Naive thymus-derived CD4-positive, alpha-beta T cell (primary cell): ENCODE data around the gene UCK1. TPM values are rescaled to one million over a fixed set of nuclear protein-coding genes. Genes with fewer than 3 reads are reported as not detected.
A peak's percentile ranks its signal among the peaks of the same experiment; 100 is the strongest.
"Not testable (repeated sequence)": the region's sequence is repeated elsewhere in the genome, so short reads cannot be mapped to it uniquely, and the experiment has no call there.

ENCODE experiments used
- ATAC-seq: fragments of 150-1000 bp; cut with Tn5 transposase; 2 replicates; pipeline ENCODE4 v1.10.0; 2021; ENCODE audit warnings: mild to moderate bottlenecking, moderate library complexity
- CTCF ChIA-PET: fragments of 350-600 bp; sonication (Branson Sonifier 250); formaldehyde crosslinking; loops from one replicate; lab custom pipeline; 2021; ENCODE audit warnings: antibody characterized with exemption; lab: Charles Lee
- POLR2A ChIA-PET: fragments of 350-600 bp; sonication (Branson Sonifier 250); formaldehyde crosslinking; loops from one replicate; lab custom pipeline; 2021; ENCODE audit warnings: antibody characterized with exemption, inconsistent platforms; lab: Charles Lee
- DNase-seq, 9 donors: peaks; one replicate each; pipeline versions ENCODE4 v3.0.0 to v3.0.0-alpha.2; 2020 to 2022; ENCODE audit warnings: mixed read lengths in 1 of 9
- H3K27ac ChIP-seq: one replicate; pipeline ENCODE4 v1.7.0; 2013; ENCODE audit warnings: mild to moderate bottlenecking, low read depth, low read length, moderate library complexity
- H3K27me3 ChIP-seq, 2 donors: one replicate each; pipeline ENCODE4 v1.7.0; 2013; ENCODE audit warnings: low read length in 2 of 2, mild to moderate bottlenecking in 2 of 2, moderate library complexity in 2 of 2; ENCODE audit not compliant: control insufficient read depth in 2 of 2, insufficient read depth in 2 of 2
- H3K36me3 ChIP-seq, 3 experiments: 1 replicate in 2 of 3; 2 replicates in 1 of 3; pipeline ENCODE4 v1.7.0; 2013; ENCODE audit warnings: low read length in 3 of 3, mild to moderate bottlenecking in 3 of 3, moderate library complexity in 1 of 3; ENCODE audit not compliant: insufficient read depth in 3 of 3, control insufficient read depth in 2 of 3
- H3K4me1 ChIP-seq, 2 donors: one replicate each; pipeline ENCODE4 v1.7.0; 2013; ENCODE audit warnings: low read length in 2 of 2, mild to moderate bottlenecking in 2 of 2, moderate library complexity in 1 of 2; ENCODE audit not compliant: control insufficient read depth in 2 of 2, insufficient read depth in 2 of 2
- H3K4me3 ChIP-seq: 2 replicates; pipeline ENCODE4 v1.7.0; 2013; ENCODE audit warnings: mild to moderate bottlenecking, low read length
- H3K9me3 ChIP-seq, 3 experiments: 1 replicate in 2 of 3; 2 replicates in 1 of 3; pipeline ENCODE4 v1.7.0; 2013; ENCODE audit warnings: low read length in 3 of 3; ENCODE audit not compliant: control insufficient read depth in 2 of 3
- H3K27ac Mint-ChIP-seq, 9 donors: one replicate each; pipeline ENCODE4 v1.8.0; 2020 to 2022; ENCODE audit warnings: mixed read lengths in 9 of 9, mild to moderate bottlenecking in 8 of 9, moderate library complexity in 5 of 9, inconsistent platforms in 2 of 9
- H3K27me3 Mint-ChIP-seq, 5 donors: one replicate each; pipeline ENCODE4 v1.8.0; 2021 to 2022; ENCODE audit warnings: mixed read lengths in 5 of 5, mild to moderate bottlenecking in 1 of 5
- H3K36me3 Mint-ChIP-seq, 5 donors: one replicate each; pipeline ENCODE4 v1.8.0; 2020 to 2022; ENCODE audit warnings: mixed read lengths in 5 of 5, mild to moderate bottlenecking in 3 of 5, inconsistent platforms in 1 of 5
- H3K4me1 Mint-ChIP-seq, 7 donors: one replicate each; pipeline ENCODE4 v1.8.0; 2020 to 2022; ENCODE audit warnings: mixed read lengths in 7 of 7, mild to moderate bottlenecking in 3 of 7, inconsistent platforms in 1 of 7
- H3K4me3 Mint-ChIP-seq, 10 donors: one replicate each; pipeline ENCODE4 v1.8.0; 2020 to 2022; ENCODE audit warnings: mild to moderate bottlenecking in 10 of 10, mixed read lengths in 10 of 10, moderate library complexity in 6 of 10, inconsistent platforms in 2 of 10
- H3K9me3 Mint-ChIP-seq, 11 donors: one replicate each; pipeline ENCODE4 v1.8.0; 2020 to 2022; ENCODE audit warnings: mixed read lengths in 11 of 11, mild to moderate bottlenecking in 4 of 11, inconsistent platforms in 1 of 11, moderate library complexity in 1 of 11
- intact Hi-C, 2 donors: fragments of 100-400 bp; cut with micrococcal nuclease; formaldehyde crosslinking; loops; one replicate each; pipeline ENCODE4 v1.15.1; 2023
- polyA plus RNA-seq, 2 donors: library from polyadenylated mRNA; unstranded; fragments of 300-500 nt; fragmentation: Illumina TruSeq; gene quantifications; one replicate each; pipeline ENCODE4 v1.2.3, GENCODE V29; 2021
- total RNA-seq, 6 experiments: library from RNA in 5 of 6; stranded (reverse) in 5 of 6; gene quantifications; 1 replicate in 5 of 6; 2 replicates in 1 of 6; pipeline ENCODE4 v1.2.3 and lab custom pipeline; 2021 to 2026

Gene UCK1
- total and polyA plus RNA-seq, 7 experiments from 2014 or later, result 21.2 to 40.1 (median 29.3) TPM

GRCh38 chr9:131554843-131555351 lies 23.8 kb upstream of the UCK1 start:
- Histone ChIP-seq H3K27ac (no peak overlapping the region), H3K27me3 (peaks cover 0 to 3% of the 10 kb centered on the region in 2 donors), H3K4me3 (no peak overlapping the region), H3K4me1 (no peaks in the 10 kb centered on the region), H3K36me3 (no peaks in the 10 kb centered on the region), H3K9me3 (no peaks in the 10 kb centered on the region)
- H3K27ac Mint-ChIP-seq, result no peak overlapping the region
- intact Hi-C loops, result no loop called here
- POLR2A ChIA-PET, result no interaction called here
- H3K4me1 Mint-ChIP-seq, result peaks cover 0 to 6% (median 3%) of the 10 kb centered on the region in 7 donors
- H3K9me3 Mint-ChIP-seq, result peaks cover 0 to 4% (median 0%) of the 10 kb centered on the region in 11 donors
- H3K36me3 Mint-ChIP-seq, result peaks cover 0 to 10% (median 0%) of the 10 kb centered on the region in 5 donors
- H3K27me3 Mint-ChIP-seq, result peaks cover 28 to 55% (median 39%) of the 10 kb centered on the region in 5 donors
- ATAC-seq (peak; percentile 37), DNase-seq (no peak)
- CTCF ChIA-PET, result no interaction called here
- H3K4me3 Mint-ChIP-seq, result peak overlapping the region in 7 of 10 donors; percentile 19 to 57 (median 39)

- ChIA-PET CTCF (no interaction called here), POLR2A (no interaction called here)
- DNase-seq, result no peak
- H3K27me3 ChIP-seq, result peaks cover 0 to 3% of the 10 kb centered on the region in 2 donors
- Mint-ChIP-seq H3K9me3 (peaks cover 0 to 6% (median 0%) of the 10 kb centered on the region in 11 donors), H3K27ac (no peak overlapping the region), H3K27me3 (peaks cover 34 to 61% (median 45%) of the 10 kb centered on the region in 5 donors), H3K36me3 (peaks cover 0 to 7% (median 0%) of the 10 kb centered on the region in 5 donors), H3K4me1 (peaks cover 0 to 5% (median under 1%) of the 10 kb centered on the region in 7 donors), H3K4me3 (peak overlapping the region in 1 of 10 donors; percentile 49)
- no peak for ATAC-seq
- H3K9me3 ChIP-seq, result no peaks in the 10 kb centered on the region
- H3K36me3 ChIP-seq, result no peaks in the 10 kb centered on the region
- no peak overlapping the region for H3K4me3 ChIP-seq
- H3K27ac ChIP-seq, result no peak overlapping the region
- H3K4me1 ChIP-seq, result no peaks in the 10 kb centered on the region
- intact Hi-C loops, result no loop called here
Observed at GRCh38 chr9:131554087-131554842, 23.2 kb upstream of the UCK1 start.

DNA sequence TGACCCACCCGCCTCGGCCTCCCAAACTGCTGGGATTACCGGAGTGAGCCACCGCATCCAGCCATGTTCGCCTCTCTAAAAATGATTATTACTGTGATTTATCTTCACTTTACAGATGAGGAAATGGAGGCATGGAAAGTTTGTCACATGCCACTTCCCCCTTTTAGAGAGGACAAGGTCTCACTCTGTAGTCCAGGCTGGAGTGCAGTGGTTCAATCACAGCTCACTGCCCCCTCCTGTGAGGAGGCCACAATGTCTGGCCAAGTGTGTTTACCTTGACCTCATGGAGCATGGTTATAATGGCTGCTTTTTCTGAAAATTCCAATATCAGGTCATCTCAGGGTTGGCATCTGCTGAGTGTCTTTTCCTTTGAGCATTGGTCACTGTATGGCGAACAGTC lies 21.0 kb upstream of the UCK1 start:
- Histone ChIP-seq H3K27me3 (peaks cover under 1 to 3% of the 10 kb centered on the region in 2 donors), H3K36me3 (no peaks in the 10 kb centered on the region), H3K4me1 (no peaks in the 10 kb centered on the region), H3K4me3 (no peak overlapping the region), H3K27ac (no peak overlapping the region), H3K9me3 (no peaks in the 10 kb centered on the region)
- intact Hi-C loops, result no loop called here
- Mint-ChIP-seq H3K4me3 (no peak overlapping the region), H3K27me3 (peaks cover 57 to 83% (median 67%) of the 10 kb centered on the region in 5 donors), H3K4me1 (peaks cover 4 to 23% (median 13%) of the 10 kb centered on the region in 7 donors), H3K27ac (no peak overlapping the region), H3K9me3 (peaks cover 0 to 23% (median 5%) of the 10 kb centered on the region in 11 donors), H3K36me3 (peaks cover 0 to 25% (median 10%) of the 10 kb centered on the region in 5 donors)
- ChIA-PET CTCF (no interaction called here), POLR2A (no interaction called here)
- ATAC-seq (no peak), DNase-seq (no peak)

- CTCF ChIA-PET, H3K27ac Mint-ChIP-seq, ATAC-seq, POLR2A ChIA-PET, H3K4me3 ChIP-seq, H3K27ac ChIP-seq, DNase-seq, intact Hi-C loops, H3K27me3 ChIP-seq, H3K4me3 Mint-ChIP-seq, H3K9me3 ChIP-seq, H3K36me3 ChIP-seq: not testable (repeated sequence)
- peaks cover 0 to 13% of the 10 kb centered on the region in 2 donors for H3K4me1 ChIP-seq
- peaks cover 0 to 23% (median 5%) of the 10 kb centered on the region in 11 donors for H3K9me3 Mint-ChIP-seq
- peaks cover 52 to 80% (median 61%) of the 10 kb centered on the region in 5 donors for H3K27me3 Mint-ChIP-seq
- peaks cover 0 to 22% (median 6%) of the 10 kb centered on the region in 5 donors for H3K36me3 Mint-ChIP-seq
- H3K4me1 Mint-ChIP-seq, result peaks cover 7 to 23% (median 13%) of the 10 kb centered on the region in 7 donors
Observed at GRCh38 chr9:131550465-131550864, 19.4 kb upstream of the UCK1 start.

- H3K4me1 ChIP-seq, result peaks cover 0 to 16% of the 10 kb centered on the region in 2 donors
- Mint-ChIP-seq H3K27me3 (peaks cover 48 to 83% (median 58%) of the 10 kb centered on the region in 5 donors), H3K27ac (peak overlapping the region in 1 of 9 donors; percentile 15), H3K4me1 (peaks cover 5 to 23% (median 16%) of the 10 kb centered on the region in 7 donors), H3K9me3 (peaks cover 0 to 31% (median 10%) of the 10 kb centered on the region in 11 donors), H3K36me3 (peaks cover 3 to 22% (median 10%) of the 10 kb centered on the region in 5 donors), H3K4me3 (peak overlapping the region in 2 of 10 donors; percentile 9 to 27)
- H3K27me3 ChIP-seq, H3K4me3 ChIP-seq, H3K27ac ChIP-seq, intact Hi-C loops, CTCF ChIA-PET, H3K9me3 ChIP-seq, POLR2A ChIA-PET, DNase-seq, H3K36me3 ChIP-seq, ATAC-seq: not testable (repeated sequence)
Observed at GRCh38 chr9:131549186-131549585, 18.1 kb upstream of the UCK1 start.

GRCh38 chr9:131546336-131547084 lies 15.4 kb upstream of the UCK1 start:
- intact Hi-C loops, result loop anchor here in 1 of 2 donors (2.0 kb wide), 1 partner anchor 32 kb away; no protein-coding TSS in a partner anchor
- H3K4me3 Mint-ChIP-seq, result peak overlapping the region; percentile 69 to 86 (median 82)
- ChIA-PET CTCF (interaction anchor here (0.9 kb wide), 1 partner anchor 13 kb away, joined by 3 read pairs; no protein-coding TSS in a partner anchor), POLR2A (interaction anchor here (0.6 kb wide), 1 partner anchor 143 kb away, joined by 6 read pairs; no protein-coding TSS in a partner anchor)
- Histone ChIP-seq H3K27ac (no peak overlapping the region), H3K9me3 (peaks cover 0 to 24% (median 3%) of the 10 kb centered on the region in 3 experiments), H3K4me1 (peaks cover 0 to 16% of the 10 kb centered on the region in 2 donors), H3K4me3 (peak overlapping the region; percentile 47), H3K27me3 (peaks cover 0 to 4% of the 10 kb centered on the region in 2 donors), H3K36me3 (no peaks in the 10 kb centered on the region)
- peaks cover 4 to 22% (median 10%) of the 10 kb centered on the region in 5 donors for H3K36me3 Mint-ChIP-seq
- peaks cover 0 to 52% (median 23%) of the 10 kb centered on the region in 11 donors for H3K9me3 Mint-ChIP-seq
- peak in 1 of 9 donors; percentile 17 for DNase-seq
- ATAC-seq, result no peak
- H3K4me1 Mint-ChIP-seq, result peaks cover 5 to 26% (median 16%) of the 10 kb centered on the region in 7 donors
- peak overlapping the region in 1 of 9 donors; percentile 29 for H3K27ac Mint-ChIP-seq
- H3K27me3 Mint-ChIP-seq, result peaks cover 36 to 75% (median 47%) of the 10 kb centered on the region in 5 donors
